Fibroblast of gingiva (primary cell): Measurements from ENCODE around the gene BID.

Experiments used
- DNase-seq: peaks from one replicate; pipeline ENCODE4 v3.0.0-alpha.2; 2011; ENCODE audit warnings: low read depth

BID gene

DNA sequence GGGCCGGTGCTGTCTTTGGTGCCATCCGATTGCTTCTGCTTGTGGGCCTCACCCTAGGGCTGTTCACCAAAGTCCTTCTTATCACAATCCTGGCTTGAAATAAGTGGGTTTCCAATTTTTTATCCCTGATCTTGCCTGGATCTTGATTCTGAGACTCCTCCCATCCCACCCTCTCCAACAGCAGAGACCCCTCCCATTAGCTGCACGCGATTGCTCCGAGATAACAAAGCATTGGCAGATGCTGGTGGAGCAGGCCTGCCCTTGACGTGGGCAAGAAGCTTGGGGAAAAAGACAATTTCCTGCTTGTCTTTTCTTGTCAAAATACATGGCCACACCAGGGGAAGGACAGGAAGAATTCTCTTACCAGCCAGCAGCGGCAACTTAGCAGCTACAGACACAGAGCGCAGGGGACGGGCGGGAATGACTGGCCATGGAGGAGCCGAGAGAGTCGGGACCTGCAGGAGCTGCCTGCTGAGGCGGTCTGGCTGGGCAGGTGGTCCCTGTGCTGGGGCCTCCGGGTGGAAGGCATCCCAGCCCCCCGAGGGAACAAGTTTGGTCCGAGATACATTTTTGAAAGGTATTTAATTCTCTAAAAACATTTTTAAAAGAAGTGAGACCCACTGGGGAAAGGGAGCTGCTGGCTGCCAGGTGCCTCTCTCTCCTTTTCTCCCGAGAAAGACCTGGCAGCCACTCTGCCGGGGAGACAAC lies 9.7 kb upstream of the BID start:
- DNase-seq = no peak

GRCh38 chr22:17783312-17783711 lies 9.0 kb upstream of the BID start:
- no peak for DNase-seq

GRCh38 chr22:17782621-17783020 lies 8.4 kb upstream of the BID start:
- DNase-seq = no peak

DNA sequence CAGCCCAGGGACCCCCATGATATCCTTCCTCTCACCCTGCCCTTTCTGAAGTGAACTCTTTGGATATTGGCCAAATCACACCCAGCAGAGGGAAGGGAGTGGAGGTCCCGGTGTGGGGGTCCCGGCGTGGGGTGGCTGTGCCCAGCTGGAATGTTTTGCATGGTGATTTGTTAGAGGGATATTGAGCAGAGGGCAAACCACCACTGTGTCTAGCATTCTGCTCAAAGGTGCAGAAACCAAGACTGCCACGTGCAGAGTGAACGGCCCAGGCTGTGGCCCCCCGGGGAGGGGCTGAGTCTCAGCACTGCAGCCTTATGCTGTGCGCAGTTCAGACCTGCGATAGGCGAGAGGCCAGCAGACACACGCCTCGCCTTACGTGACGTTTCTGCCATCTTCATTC lies 7.9 kb upstream of the BID start:
- DNase-seq = no peak

DNA sequence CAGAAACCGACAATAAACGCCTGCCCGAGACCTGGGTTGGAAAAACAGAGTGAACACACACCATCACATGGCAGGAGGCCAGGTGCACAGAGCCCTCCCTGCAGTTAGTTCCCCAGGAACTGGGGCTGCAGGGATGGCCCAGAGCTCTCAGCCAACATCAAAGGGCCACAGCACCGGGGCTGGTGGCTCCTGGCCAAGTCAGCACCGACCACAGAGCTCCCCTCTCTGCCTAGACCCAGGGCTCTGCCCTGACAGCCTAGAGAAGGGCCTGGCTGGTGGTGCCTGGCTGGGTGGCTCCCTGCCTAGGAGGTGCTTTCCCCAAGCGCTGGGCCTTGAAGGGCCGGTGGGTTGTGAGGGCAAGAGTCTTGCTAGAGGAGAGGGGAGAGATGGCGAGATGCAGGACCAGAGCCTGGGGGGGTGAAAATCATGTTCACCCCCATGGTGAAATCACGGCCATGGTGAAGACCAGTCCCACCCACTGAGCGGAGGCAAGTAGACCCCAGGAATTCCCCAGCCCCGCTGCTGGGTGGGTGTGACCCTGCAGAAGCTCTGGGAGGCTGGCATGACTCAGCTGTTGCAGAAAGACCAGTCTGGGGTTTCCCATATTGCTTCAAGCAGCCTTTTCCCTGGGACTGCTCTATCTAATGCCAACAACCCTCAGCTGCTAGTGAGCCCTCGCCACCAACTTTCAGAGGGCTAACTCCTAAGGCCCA lies 7.2 kb upstream of the BID start:
- peak; percentile 88 for DNase-seq

- DNase-seq = no peak
These were observed 6.6 kb upstream of the BID start for GRCh38 chr22:17780741-17781318.

DNA sequence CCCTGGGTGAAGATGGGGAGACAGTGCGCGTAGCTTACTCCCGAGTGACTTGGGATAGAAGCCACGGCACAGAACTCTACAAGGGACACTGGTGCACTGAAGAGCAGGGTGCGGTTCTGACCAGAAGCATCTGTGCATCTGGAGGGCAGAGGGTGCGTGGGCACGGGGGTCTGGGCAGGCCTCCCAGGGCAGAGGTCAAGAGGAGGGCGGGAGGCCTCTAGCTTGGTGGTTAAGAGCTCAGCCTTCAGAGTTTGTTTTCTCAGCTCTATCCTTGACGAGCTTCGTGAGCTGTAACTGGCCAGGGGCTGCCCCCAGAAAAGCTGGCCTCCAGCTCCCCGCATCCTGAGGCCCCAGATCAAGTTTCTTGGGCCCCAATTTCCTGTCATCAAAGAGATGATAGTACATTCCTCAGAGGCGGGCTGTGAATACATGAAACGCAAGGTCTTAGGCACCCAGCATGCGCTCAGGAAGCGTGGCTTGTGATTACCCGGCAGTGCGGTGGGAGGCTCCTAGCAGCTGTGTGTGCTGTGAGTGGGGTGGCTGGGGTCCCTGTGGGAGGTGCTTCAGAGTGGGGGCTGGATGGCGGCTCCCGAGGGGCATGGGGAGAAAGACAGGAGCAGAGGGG lies 6.0 kb upstream of the BID start:
- DNase-seq = no peak

DNA sequence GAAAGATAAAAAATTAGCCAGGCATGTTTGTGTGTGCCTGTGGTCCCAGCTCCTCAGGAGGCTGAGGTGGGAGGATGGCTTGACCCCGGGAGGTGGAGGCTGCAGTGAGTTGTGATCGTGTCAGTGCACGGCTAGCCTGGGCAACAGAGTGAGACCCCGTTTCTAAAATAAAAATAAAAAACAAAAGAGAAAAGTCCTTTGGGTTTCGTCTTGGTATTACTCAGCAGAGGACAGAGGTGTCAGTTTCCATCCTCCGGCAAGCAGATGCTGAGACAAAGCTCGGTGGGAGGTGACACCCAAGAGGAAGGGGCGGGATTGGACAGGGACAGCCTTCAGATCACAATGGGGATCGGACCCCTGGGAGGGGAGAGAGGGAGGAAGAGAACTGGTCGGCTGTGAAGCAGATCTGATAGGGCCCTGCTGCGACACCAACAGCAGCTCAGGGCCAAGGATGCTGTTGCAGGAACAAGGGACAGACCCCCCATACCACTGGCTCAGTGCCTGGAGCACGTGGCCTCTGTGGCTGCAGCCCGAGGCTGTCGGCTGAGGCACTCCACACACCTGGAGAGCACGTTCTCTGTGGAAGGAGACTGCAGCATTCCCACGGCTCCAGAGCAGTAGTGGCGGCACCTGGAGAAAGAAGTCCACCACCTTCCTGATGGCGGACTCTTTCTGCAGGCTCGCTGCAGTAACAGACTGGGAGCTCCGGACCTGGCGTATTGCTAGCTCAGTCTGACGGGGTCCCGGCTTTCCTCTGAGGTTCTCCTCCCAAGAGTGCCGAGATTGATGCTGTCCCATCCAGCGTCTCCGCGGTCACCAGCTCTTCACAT lies 5.2 kb upstream of the BID start:
- DNase-seq = no peak

- no peak for DNase-seq
These were observed 4.2 kb upstream of the BID start for GRCh38 chr22:17778412-17778976.

DNA sequence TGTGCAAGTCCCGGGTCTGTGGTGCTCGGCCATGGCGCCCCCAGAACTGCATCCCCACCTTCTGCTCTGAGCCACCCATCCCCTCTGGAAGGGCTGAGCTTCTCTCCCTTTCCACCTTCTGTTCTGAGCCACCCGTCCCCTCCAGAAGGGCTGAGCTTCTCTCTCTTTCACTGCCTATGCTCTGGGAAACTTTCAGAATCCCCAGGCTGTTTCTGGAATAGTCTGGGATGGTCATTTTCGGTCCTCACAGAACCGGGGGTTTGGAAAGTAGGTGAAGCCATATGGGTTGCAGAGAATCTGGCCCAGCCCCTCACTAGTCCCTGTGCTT lies 3.4 kb upstream of the BID start:
- DNase-seq = no peak

DNA sequence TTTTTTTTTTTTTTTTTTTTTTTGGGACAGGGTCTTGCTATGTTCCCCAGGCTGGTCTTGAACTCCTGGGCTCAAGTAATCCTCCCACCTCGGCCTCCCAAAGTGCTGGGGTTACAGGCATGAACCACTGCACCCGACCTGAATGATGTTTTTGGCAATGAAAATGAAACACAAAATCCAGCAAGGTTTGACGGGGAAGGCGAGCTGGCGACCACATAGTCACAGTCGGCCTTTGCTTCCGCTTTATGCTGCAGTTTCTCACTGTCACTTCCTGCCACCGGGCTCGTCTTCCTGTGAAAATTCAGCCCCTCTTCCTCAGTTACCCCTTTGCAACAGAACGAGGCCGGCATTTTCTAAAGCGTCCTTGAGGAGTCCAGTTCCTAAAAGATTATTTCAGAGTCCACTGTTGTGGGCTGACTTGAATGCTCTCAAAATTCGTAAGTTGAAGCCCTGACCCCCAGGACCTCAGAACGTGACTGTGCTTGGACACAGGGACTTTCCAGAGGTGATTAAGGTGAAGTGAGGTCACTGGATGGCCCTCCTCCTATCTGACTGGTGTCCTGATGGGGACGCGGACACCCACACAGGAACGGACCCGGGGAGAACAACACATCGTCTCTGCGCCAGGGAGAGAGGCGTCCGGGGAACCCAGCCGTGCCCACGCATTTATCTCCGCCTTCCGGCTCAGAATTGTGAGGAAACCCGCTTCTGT lies 2.9 kb upstream of the BID start:
- no peak for DNase-seq

- no peak for DNase-seq
These were observed 1.7 kb upstream of the BID start for GRCh38 chr22:17775781-17776465.

GRCh38 chr22:17774926-17775685 lies 837 bp upstream of the BID start:
- no peak for DNase-seq

DNA sequence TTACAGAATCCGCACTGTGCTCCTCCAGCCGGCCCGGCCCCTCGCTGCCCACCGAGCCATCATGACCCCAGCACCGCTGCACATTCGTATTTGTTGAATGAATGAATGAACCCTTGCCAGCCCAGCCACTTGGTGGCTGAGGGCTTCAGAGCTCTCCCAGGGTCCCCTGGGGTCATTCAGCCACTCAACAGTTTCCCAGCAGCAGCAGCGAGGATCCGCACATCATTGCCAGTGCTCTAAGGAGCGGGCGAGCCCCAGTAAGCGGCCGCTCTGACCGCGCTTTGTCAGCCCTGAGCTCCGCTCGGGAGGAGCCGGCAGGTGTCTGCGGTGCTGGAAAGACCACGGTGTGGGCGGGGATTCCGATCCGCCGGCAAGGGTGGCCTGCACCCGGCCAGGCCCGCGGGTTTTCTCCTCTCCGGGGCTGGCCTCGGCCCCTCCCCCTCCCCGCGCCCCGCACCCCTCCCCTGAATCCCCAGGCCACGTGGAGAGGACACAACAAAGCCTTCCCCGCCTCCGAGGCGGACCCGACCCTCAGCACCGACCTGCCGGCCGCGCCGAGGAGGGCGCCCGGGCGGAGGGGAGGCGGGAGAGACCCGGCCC lies 563 bp downstream of the BID start:
- DNase-seq = no peak

DNA sequence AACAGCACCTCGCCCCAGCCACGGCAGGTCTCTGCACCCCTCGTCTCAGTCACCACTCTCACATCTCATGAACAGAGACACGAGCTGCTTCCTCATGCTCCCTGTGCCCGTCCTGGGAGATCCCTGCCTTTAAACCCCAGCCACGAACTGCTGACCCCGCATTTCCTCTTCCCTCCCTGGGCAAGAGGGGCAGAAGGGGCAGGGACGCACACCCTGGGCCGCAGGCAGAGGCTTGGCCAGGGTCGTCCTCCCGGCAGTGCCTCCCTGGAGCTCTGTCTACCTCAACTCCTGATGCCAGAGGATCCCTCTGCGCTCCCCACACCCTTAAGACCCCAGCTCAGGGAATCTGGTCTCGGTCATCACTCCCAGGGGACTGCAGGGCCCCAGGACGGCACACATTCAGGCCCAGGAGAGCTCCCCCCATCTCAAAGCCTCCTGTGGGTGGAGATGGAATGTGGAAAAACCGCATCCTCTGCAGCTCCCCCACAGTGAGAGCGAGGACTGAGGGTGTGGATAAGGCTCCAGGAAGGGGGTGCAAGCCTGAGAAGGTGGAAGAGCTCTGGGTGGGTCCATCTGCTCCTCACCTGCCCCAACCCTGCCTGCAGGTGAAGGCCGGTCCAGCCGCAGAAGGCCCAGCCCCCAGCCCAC lies 1.2 kb downstream of the BID start:
- DNase-seq = no peak

GRCh38 chr22:17772249-17772957 lies 1.9 kb downstream of the BID start:
- DNase-seq = peak; percentile 34

GRCh38 chr22:17770180-17771077 lies 3.8 kb downstream of the BID start:
- DNase-seq = no peak
